ENCODE data around the gene IFNA4. TPM values are rescaled to one million over a fixed set of nuclear protein-coding genes. Genes with fewer than 3 reads are reported as not detected.

Gene IFNA4
- total RNA-seq, 1 donor = not detected

DNA sequence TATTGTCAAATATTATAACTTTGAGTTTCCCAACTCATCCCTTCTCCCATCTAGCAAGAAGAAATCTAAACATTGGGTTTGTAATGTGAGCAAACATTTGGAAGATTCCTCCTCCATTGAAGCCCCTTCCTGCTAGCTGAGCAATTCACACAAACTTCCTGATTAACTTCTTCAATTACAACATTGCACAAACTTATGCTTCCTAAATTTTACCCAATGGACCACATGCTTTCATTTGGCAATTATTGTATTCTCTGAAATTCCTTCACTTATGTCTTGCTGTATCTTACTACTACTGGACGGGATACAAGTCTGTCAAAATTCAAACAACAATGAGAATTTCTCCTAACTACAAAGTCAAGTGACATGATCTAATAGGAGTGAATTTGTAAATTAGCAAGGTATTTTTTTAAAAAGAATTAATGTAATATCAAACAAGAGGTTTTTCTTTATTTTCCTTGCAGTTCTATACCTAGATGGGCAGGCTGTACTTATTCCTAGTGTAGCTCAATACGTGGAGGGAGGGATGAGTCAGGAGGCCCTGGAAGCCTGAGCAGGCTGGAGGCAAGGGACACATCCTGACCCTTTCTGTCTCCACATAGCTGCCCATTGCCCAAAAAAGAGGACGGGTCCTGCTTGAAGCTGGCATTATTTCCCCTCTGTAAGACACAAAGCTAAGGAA lies 33.9 kb downstream of the IFNA4 start:
- Histone ChIP-seq H3K27ac (ENCODE audit: low read depth, low read length) (no peak overlapping the region), H3K36me3 (ENCODE audit: insufficient read depth, low read length) (no peaks in the 10 kb centered on the region), H3K9me3 (ENCODE audit: low read depth, low read length) (no peaks in the 10 kb centered on the region), H3K4me1 (ENCODE audit: insufficient read depth, low read length) (peaks cover 9% of the 10 kb centered on the region), H2AFZ (ENCODE audit: low read length) (peak overlapping the region; percentile 56), H4K20me1 (ENCODE audit: insufficient read depth, low read length) (no peaks in the 10 kb centered on the region), H3K27me3 (ENCODE audit: insufficient read depth, low read length) (no peaks in the 10 kb centered on the region), H3K79me2 (ENCODE audit: insufficient read depth, low read length) (no peaks in the 10 kb centered on the region), H3K4me2 (ENCODE audit: insufficient read depth, low read length) (peak overlapping the region; percentile 37), H3K4me3 (ENCODE audit: insufficient read depth, low read length) (no peak overlapping the region)
- TF ChIP-seq, protein P1, sequence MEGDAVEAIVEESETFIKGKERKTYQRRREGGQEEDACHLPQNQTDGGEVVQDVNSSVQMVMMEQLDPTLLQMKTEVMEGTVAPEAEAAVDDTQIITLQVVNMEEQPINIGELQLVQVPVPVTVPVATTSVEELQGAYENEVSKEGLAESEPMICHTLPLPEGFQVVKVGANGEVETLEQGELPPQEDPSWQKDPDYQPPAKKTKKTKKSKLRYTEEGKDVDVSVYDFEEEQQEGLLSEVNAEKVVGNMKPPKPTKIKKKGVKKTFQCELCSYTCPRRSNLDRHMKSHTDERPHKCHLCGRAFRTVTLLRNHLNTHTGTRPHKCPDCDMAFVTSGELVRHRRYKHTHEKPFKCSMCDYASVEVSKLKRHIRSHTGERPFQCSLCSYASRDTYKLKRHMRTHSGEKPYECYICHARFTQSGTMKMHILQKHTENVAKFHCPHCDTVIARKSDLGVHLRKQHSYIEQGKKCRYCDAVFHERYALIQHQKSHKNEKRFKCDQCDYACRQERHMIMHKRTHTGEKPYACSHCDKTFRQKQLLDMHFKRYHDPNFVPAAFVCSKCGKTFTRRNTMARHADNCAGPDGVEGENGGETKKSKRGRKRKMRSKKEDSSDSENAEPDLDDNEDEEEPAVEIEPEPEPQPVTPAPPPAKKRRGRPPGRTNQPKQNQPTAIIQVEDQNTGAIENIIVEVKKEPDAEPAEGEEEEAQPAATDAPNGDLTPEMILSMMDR (IDR thresholded peaks at IDR 0.05; ENCODE audit: extremely low read depth, low read depth, low read length) = no peak
- DNase-seq (ENCODE audit: insufficient read length, low spot score, missing footprints) = peak; percentile 54

DNA sequence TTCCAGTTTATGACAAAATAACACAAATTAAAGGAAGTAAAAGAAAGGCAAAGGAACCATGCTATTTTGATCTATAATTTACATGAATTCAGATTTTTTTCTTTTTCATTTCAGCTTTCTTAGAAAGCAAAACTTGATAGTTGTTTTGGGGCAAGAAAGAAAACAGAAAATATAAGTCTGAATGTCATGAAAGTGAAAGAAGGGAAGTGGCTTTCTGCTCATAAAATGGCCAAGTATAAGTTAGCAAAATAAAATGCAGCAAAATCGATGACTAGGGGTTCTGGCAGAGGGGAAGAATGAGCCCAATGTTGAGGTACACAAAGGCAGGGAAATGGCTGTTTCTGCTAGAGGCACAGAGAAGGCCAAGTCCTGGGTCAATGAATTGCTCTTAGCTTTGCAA lies 42.8 kb downstream of the IFNA4 start:
- Histone ChIP-seq H3K36me3 (ENCODE audit: insufficient read depth, low read length) (no peaks in the 10 kb centered on the region), H3K4me3 (ENCODE audit: insufficient read depth, low read length) (no peak overlapping the region), H3K9me3 (ENCODE audit: low read depth, low read length) (peaks cover 3% of the 10 kb centered on the region), H3K4me1 (ENCODE audit: insufficient read depth, low read length) (no peaks in the 10 kb centered on the region), H3K4me2 (ENCODE audit: insufficient read depth, low read length) (no peak overlapping the region), H2AFZ (ENCODE audit: low read length) (no peak overlapping the region), H4K20me1 (ENCODE audit: insufficient read depth, low read length) (no peaks in the 10 kb centered on the region), H3K27ac (ENCODE audit: low read depth, low read length) (no peak overlapping the region), H3K27me3 (ENCODE audit: insufficient read depth, low read length) (no peaks in the 10 kb centered on the region), H3K79me2 (ENCODE audit: insufficient read depth, low read length) (no peaks in the 10 kb centered on the region)
- DNase-seq (ENCODE audit: insufficient read length, low spot score, missing footprints) = no peak
- TF ChIP-seq, protein P1 (IDR thresholded peaks at IDR 0.05; ENCODE audit: extremely low read depth, low read depth, low read length) = no peak

DNA sequence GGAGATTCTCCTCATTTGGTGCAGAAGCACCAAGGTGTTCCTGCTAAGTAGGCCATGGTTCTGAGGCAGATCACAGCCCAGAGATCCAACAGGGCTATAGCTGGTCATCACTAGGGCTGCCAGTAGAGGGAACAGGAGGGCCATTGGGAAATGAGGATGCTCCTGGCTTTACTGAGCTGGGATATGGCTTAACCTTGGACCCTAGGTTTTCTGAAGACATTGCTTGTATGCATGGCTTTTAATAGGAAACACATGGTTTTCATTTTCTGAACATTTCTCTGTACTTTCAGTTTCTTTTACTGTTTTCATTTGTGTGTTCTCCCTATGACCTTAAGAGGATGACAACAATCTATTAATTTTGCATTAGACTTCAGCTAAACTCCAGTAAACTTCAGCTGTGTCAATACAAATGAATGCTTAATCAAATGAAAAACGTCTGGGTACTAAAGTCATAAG lies 45.9 kb downstream of the IFNA4 start, which contains the start of gene IFNW1:
IFNW1 (minus strand) TSS at position 406 of the 456 bp plus-strand sequence; CDS start at position 144, 262 bp downstream.
- TF ChIP-seq, protein P1 (IDR thresholded peaks at IDR 0.05; ENCODE audit: extremely low read depth, low read depth, low read length) = peak; percentile 26
- peak; percentile 6 for DNase-seq (ENCODE audit: insufficient read length, low spot score, missing footprints)
- H3K9me3 ChIP-seq (ENCODE audit: low read depth, low read length) = no peaks in the 10 kb centered on the region
- H4K20me1 ChIP-seq (ENCODE audit: insufficient read depth, low read length) = no peaks in the 10 kb centered on the region
- no peaks in the 10 kb centered on the region for H3K36me3 ChIP-seq (ENCODE audit: insufficient read depth, low read length)
- no peak within 1 kb of the TSS for H3K27ac ChIP-seq (ENCODE audit: low read depth, low read length)
- H3K27me3 ChIP-seq (ENCODE audit: insufficient read depth, low read length) = peaks cover 3% of the 10 kb centered on the region
- H3K4me1 ChIP-seq (ENCODE audit: insufficient read depth, low read length) = no peaks in the 10 kb centered on the region
- no peak within 1 kb of the TSS for H3K4me3 ChIP-seq (ENCODE audit: insufficient read depth, low read length)
- H3K4me2 ChIP-seq (ENCODE audit: insufficient read depth, low read length) = no peak within 1 kb of the TSS
- no peak within 1 kb of the TSS for H2AFZ ChIP-seq (ENCODE audit: low read length)
- no peaks in the 10 kb centered on the region for H3K79me2 ChIP-seq (ENCODE audit: insufficient read depth, low read length)

DNA sequence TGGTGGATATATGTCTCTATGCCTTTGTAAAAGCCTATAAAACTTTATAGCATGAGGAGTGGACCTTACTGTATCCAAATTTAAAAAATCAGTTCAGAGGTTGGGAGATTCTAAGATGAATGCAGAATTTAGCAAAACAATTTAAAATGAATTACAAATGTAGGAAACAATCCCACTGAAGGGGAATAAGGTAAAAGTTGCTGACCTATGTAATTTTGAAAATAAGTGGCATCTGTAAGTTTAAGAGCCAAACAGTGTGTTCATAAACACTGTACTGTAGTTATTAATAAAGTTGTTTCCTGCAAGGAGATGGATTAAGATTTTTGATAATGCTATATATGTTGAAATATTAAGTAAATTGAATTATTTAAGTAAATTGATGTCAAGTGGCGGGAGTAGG lies 50.4 kb downstream of the IFNA4 start:
- H2AFZ ChIP-seq (ENCODE audit: low read length) = no peak overlapping the region
- H3K4me2 ChIP-seq (ENCODE audit: insufficient read depth, low read length) = no peak overlapping the region
- no peaks in the 10 kb centered on the region for H3K4me1 ChIP-seq (ENCODE audit: insufficient read depth, low read length)
- H3K27me3 ChIP-seq (ENCODE audit: insufficient read depth, low read length) = peaks cover 3% of the 10 kb centered on the region
- H4K20me1 ChIP-seq (ENCODE audit: insufficient read depth, low read length) = no peaks in the 10 kb centered on the region
- H3K36me3 ChIP-seq (ENCODE audit: insufficient read depth, low read length) = no peaks in the 10 kb centered on the region
- H3K4me3 ChIP-seq (ENCODE audit: insufficient read depth, low read length) = no peak overlapping the region
- no peak for DNase-seq (ENCODE audit: insufficient read length, low spot score, missing footprints)
- TF ChIP-seq, protein P1 (IDR thresholded peaks at IDR 0.05; ENCODE audit: extremely low read depth, low read depth, low read length) = no peak
- H3K79me2 ChIP-seq (ENCODE audit: insufficient read depth, low read length) = no peaks in the 10 kb centered on the region
- no peak overlapping the region for H3K27ac ChIP-seq (ENCODE audit: low read depth, low read length)
- no peaks in the 10 kb centered on the region for H3K9me3 ChIP-seq (ENCODE audit: low read depth, low read length)

Data from osteoblast (primary cell).